ENCODE data around the gene BOK.
A peak's percentile ranks its signal among the peaks of the same experiment; 100 is the strongest.
"Not testable (repeated sequence)": the region's sequence is repeated elsewhere in the genome, so short reads cannot be mapped to it uniquely, and the experiment has no call there.

BOK gene

GRCh38 chr2:241558532-241559322 lies at the start of gene BOK:
TSS of gene BOK (plus strand) at chr2:241558745. CDS start at chr2:241559484, 739 bp downstream.
- peak; percentile 85 for DNase-seq (ENCODE audit: low spot score)

DNA sequence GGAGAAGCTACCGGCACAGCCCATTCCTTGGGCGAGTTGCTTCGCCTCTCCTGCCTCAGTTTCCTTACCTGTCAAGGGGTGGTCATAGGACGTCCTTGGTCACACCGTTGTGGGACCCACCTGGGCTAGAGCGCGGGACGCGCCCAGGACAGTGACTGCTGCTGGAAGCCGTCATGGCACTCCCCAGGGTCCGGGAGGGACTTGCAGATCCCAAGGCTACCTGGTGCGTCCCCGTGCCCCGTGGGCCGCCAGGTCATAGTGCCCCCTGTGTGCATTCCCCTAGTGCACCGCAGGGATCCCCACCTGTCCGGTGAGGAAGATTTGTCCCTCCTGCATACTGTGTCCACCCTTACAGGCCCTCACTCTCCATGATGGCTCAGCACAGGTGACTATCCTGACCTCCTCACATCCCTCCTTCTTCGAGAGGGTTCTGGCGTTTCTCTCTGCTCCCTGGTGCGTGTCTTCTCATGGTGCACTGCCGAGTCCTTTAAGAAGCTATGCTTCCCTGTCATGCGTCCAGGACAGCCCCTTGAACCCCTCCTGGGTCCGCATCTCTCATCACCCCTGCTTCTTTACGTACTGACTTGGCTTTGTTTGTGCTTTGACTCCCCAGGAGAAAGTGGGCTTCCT lies 49.3 kb upstream of the BOK start:
- DNase-seq (ENCODE audit: low spot score): no peak

GRCh38 chr2:241511091-241511741 lies 47.3 kb upstream of the BOK start:
- DNase-seq (ENCODE audit: low spot score): no peak

GRCh38 chr2:241514553-241514952 lies 44.0 kb upstream of the BOK start:
- DNase-seq (ENCODE audit: low spot score): no peak

DNA sequence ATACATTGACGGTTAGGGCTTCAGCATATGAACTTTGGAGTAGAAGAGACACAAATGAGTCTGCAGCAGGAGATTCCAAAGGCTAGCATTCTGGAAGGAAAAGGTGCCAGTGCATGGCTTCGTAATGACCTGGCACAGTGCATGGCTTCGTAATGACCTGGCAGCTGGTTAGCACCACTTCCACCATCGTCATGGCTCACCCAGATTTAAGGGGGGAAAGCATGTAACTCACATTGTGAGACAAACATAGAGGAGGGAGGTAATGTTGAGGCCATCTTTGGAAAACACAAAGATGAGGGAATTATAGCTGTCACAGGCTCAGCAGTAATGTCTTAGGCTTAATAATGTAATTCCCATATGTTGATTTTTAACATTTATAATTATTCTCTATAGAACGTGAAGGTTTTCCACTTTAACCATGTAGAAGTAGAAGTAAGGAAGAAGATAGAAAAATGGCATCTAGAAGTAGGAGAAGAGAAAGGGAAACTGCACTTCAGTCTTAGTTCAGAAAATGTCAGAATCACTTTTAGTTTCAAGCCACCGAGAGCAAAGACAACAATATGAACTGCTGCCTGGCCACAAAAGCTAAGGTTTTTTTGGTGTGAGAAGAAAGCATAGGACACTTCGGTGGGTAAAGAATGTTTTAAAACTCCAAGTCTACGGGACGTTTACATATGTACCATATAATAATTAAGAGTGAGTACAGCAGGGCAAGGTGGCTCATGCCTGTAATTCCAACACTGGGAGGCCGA lies 43.4 kb upstream of the BOK start:
- peak; percentile 41 for DNase-seq (ENCODE audit: low spot score)

DNA sequence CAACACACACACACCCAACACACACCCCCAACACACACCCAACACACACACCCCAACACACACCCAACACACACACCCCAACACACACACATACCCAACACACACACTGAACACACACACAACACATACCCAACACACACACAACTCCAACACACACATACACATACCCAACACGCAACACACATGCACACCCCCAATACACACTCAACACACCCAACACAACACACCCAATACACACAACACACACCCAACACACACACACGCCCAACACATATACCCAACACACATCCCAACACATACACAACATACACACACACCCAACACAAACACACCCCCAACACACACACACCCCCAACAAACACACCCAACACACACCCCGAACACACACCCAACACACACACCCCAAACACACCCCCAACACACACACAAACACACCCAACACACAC lies 42.0 kb upstream of the BOK start:
- no peak for DNase-seq (ENCODE audit: low spot score)

DNA sequence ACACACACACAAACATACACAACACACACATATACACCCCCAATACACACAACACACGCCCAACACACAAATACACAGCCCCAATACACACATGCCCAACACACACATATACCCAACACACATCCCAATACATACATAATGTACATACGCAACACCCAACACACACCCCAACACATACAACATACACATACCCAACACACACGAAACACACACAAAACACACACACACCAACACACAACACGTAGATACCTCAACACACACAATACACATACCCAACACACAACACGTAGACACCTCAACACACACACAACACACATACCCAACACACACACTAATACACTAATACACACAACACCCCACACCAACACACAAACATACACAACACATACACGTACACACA lies 41.2 kb upstream of the BOK start:
- DNase-seq (ENCODE audit: low spot score): no peak

DNA sequence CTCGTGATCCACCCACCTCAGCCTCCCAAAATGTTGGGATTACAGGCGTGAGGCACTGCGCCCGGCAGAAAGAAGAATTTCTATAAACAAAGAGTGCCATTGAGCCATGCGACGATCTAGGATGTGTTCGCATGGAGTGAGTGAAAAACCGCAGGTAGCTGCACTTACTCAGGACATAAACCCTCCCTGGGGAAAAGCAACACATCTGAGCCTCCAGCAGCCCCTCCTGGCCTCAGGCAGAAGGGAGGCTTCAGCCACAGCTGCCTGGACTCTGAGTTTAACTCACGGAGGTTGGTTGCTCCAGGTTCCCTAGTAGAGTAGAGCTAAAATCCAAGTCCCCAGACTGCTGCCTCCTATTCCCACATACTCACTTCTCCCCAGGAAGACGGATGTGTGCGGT lies 38.9 kb upstream of the BOK start:
- DNase-seq (ENCODE audit: low spot score): no peak

DNA sequence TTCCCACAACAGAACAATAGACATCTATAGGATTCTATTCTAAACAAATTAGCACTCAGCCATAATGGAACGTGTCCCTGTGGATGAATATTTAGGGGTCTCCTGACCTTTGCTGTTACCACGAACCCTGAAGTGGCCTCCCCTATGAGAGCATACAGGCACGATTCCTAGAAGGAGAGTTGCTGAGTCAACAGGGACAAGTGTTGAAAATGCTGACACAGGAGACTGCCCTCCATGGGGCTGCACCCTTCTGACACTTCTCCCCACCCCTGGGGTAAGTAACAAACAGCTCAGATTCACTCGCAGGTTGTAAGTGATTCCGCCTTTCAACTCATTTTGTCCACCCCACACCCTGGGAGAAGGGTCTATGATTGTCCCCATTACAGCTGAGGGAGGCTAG lies 36.1 kb upstream of the BOK start:
- DNase-seq (ENCODE audit: low spot score): no peak

DNA sequence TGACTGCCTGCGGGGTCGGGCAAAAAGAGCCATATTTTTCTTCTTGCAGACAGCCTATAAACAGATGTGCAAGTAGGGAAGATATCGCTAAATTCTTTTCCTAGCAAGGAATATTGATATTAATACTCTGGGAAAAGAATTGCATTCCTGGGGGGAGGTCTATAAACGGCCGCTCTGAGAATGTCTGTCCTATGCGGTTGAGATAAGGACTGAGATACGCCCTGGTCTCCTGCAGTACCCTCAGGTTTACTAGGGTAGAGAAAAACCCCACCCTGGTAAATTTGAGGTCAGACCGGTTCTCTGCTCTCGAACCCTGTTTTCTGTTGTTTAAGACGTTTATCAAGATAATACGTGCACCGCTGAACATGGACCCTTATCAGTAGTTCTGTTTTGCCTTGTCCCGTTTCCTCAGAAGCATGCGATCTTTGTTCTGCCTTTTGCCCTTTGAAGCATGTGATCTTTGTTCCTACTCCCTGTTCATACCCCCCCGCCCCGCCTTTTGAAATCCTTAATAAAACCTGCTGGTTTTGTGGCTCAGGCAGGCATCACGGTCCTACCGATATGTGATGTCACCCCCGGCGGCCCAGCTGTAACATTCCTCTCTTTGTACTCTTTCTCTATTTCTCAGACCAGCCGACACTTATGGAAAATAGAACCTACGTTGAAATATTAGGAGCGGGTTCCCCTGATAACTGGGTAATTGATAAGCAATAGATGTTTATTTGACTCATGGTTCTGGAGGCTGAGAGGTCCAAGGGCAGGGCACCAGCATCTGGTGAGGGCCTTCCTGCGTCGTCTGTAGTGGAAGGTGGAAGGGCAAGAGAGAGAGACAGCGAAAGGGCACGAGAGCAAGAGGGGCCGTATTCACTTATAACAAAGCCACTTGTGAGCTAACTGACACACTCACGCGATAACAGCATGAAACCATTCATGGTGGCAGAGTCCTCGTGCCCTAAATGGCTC lies 32.4 kb upstream of the BOK start:
- DNase-seq (ENCODE audit: low spot score): not testable (repeated sequence)

- no peak for DNase-seq (ENCODE audit: low spot score)
These were observed 28.0 kb upstream of the BOK start for GRCh38 chr2:241530571-241530970.

- DNase-seq (ENCODE audit: low spot score): no peak
These were observed 27.3 kb upstream of the BOK start for GRCh38 chr2:241531161-241531722.

DNA sequence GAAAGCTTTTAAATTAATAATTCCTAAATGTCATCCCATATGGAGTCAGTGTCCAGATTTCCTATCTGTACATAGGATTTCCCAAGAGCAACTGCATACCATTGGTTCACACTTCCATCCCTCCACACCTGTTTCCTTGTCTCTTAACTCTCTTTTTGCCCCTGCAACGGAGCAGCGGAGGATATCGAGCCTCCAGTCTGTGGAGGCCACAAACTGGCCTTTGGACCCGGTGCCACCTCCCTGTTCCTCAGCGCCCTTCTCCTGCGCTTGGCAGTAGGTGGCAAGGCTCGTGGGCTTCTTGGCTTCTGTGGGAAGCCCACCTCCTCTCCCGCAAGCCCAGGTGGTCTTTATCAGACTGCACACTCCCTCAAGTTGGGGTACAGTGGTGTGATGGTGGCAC lies 26.4 kb upstream of the BOK start:
- no peak for DNase-seq (ENCODE audit: low spot score)

DNA sequence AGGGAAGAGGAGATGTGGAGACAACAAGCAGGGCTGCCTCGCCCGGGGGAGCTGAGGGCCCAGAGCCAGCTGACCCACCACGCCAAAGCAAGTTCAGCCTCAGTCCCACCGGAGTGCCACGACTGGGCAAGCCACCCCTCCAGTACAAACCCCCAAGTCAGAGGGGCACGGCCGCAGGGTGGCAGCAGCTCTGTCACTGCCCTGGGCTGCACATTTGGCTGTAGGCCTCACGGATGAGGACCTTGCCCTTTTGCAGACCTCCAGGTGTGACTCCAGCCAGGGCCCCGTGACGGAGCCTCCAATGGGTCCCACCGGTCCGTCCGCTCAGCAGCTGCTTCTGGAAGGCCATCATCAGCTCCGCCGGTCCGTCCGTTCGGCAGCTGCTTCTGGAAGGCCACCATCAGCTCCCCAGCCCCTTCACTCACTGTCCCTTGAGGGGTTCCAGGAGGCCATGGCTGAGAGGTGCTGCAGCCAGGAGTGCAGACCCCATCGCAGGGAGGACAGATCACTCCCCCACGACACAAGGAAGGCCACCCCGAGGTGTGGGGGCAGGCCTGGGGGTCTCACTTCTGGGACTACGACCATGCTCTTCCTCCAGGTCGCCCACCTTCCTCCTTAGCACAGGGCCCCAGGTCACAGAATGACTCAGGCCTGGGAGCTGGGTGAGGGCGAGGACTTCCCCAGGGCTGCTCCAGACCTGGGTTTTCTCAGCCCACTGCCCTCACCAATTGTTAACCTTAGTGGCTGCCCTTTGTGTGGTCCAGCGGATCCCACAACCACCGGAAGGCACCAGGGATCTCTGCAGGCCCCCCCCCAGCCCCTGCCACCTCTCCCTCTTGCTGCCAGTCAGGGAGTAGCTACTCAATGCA lies 25.6 kb upstream of the BOK start:
- no peak for DNase-seq (ENCODE audit: low spot score)

DNA sequence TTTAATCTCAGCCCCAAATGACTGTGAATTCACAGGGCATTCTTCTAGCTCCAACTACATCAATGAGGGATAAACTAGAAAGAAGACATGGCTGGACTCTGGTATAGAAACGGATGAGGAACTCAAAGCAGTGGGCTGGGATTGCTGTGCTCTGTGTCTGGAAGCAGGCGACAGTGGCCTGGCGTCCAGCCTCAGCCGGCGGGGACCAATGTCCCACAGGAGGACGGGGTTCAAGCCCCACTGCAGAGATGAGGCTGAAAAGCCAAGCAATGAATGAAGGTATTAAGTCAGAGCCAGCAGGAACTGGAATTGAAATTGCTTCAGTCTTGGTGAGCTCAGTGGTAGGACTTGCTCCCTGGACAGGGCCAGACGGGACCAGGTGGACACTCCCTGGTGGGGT lies 24.3 kb upstream of the BOK start:
- DNase-seq (ENCODE audit: low spot score): no peak

- no peak for DNase-seq (ENCODE audit: low spot score)
These were observed 23.7 kb upstream of the BOK start for GRCh38 chr2:241534701-241535375.

DNA sequence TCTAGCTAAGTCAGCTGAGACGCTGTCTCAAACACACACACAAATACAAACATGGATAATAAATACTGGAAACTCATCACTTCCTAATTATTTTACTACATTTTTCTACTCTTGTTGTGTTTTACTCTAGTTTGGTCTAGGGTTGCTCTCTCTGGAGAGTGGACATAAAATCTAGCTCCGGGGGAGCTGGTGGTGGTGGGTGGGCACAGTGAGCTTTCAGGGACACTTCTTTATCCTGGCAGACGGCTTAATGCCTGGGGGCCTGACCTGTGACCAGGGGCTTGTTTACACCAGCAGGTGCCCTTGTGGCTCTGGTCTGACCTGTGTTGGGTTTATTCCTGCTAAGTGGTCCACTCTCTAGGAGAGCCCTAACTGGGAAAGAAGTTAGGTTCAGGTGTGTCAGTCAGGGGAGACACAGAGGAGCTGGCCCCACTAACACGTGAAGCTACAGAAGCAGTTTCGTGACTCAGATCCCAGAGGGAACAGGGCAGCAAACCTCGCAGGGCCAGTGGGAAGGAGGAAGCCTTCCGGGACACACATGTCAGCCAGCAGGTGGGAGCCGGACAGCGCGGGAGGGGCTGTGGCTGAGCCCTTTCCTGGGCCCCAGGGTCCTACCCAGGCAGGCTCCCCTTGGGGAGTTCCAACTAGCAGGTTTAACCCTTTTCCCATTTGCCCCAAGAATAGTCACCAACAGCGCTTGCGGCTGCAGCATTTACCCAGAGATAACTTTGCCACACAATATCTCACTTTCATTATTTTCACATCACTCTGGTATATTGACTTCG lies 22.5 kb upstream of the BOK start:
- no peak for DNase-seq (ENCODE audit: low spot score)

DNA sequence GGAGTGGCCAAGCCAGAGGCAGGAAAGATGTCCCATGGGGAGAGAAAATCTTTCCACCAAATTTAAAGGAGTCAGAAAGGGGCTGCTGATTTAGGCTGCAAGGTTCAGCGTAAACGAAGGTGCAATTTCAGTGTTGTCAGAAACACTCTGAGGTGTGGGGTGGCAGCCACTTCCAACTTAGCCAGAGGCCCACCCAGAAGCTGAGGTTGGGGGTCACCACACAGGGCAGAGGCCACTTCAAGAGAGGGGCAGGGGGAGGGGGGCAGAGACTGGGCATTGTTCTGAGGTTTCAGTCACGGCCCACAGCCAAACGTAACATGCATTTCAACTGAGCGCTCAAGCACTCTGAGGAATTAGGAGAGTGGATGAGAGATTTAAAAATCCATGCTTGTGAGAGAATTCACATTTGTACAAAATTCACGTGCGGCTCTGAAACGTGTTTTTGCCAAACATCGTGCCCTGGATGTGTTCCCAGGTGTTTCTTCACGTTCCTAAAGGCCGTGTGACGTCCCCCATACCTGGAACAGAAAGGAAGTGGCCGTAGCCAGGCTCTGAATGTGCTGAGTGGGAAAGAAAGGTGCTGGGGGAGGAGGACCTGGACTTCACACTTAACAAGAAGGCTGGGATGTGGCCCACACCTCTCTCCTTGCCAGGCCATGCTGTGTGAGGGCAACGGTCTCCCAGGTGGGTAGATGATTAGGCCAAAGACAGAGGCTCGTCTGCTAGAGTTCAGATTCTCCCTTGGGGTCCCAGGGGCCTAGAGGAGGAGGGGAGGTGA lies 19.5 kb upstream of the BOK start:
- DNase-seq (ENCODE audit: low spot score): no peak
